Lung (tissue), 12 donors: ENCODE results near the gene UGT2A2. TPM values are rescaled to one million over a fixed set of nuclear protein-coding genes. Genes with fewer than 3 reads are reported as not detected.

ENCODE experiments used
- ATAC-seq: fragments of 200-7000 bp; cut with Tn5 transposase; one replicate; pipeline ENCODE4 v1.9.1; 2020; ENCODE audit warnings: moderate number of reproducible peaks; ENCODE audit not compliant: insufficient read depth, low FRiP score
- DNase-seq, 3 donors: peaks; one replicate each; pipeline ENCODE4 v3.0.0-alpha.2; 2013 to 2017
- H3K27ac ChIP-seq, 2 donors: one replicate each; pipeline ENCODE4 v1.5.1; 2013; ENCODE audit warnings: mild to moderate bottlenecking in 2 of 2, moderate library complexity in 2 of 2, control low read depth in 1 of 2, inconsistent platforms in 1 of 2, low read depth in 1 of 2, low read length in 1 of 2
- H3K27me3 ChIP-seq, 3 donors: one replicate each; pipeline ENCODE4 v1.5.1; 2013; ENCODE audit warnings: low read length in 2 of 3; ENCODE audit not compliant: control insufficient read depth in 3 of 3, insufficient read depth in 3 of 3
- H3K36me3 ChIP-seq, 4 donors: one replicate each; pipeline ENCODE4 v1.5.1; 2013; ENCODE audit warnings: low read length in 4 of 4, mild to moderate bottlenecking in 1 of 4, moderate library complexity in 1 of 4; ENCODE audit not compliant: control insufficient read depth in 4 of 4, insufficient read depth in 4 of 4
- H3K4me1 ChIP-seq, 5 donors: one replicate each; pipeline ENCODE4 v1.5.1; 2013; ENCODE audit warnings: low read length in 5 of 5, mild to moderate bottlenecking in 2 of 5, moderate library complexity in 1 of 5; ENCODE audit not compliant: control insufficient read depth in 5 of 5, insufficient read depth in 5 of 5
- H3K4me3 ChIP-seq: one replicate; pipeline ENCODE4 v1.5.1; 2013; ENCODE audit warnings: mild to moderate bottlenecking, control low read depth, moderate library complexity
- H3K9ac ChIP-seq, 2 donors: one replicate each; pipeline ENCODE4 v1.5.1; 2013; ENCODE audit warnings: low read length in 2 of 2, control low read depth in 1 of 2; ENCODE audit not compliant: insufficient read depth in 1 of 2
- H3K9me3 ChIP-seq, 4 donors: one replicate each; pipeline ENCODE4 v1.5.1; 2013; ENCODE audit warnings: low read length in 3 of 4, mild to moderate bottlenecking in 1 of 4, moderate library complexity in 1 of 4; ENCODE audit not compliant: control insufficient read depth in 4 of 4, insufficient read depth in 3 of 4
- CTCF ChIP-seq: IDR thresholded peaks from 2 replicates; pipeline ENCODE4 v1.5.1; 2012; ENCODE audit warnings: mild to moderate bottlenecking; ENCODE audit errors: control extremely low read depth, extremely low read depth
- WGBS, 2 donors: extraction: QIAGEN DNeasy Blood & Tissue Kit; methylation state at CpG; one replicate each; pipeline ENCODE4 v1.1.7; 2013; 5-methylcytosine and 5-hydroxymethylcytosine counted together
- polyA plus RNA-seq, 2 donors: library from polyadenylated mRNA; stranded (reverse); fragments of 200-250 nt; gene quantifications; one replicate each; pipeline ENCODE4 v1.2.1, GENCODE V29; 2013
- total RNA-seq, 2 donors: library from RNA; depleted of rRNA in 1 of 2; stranded (reverse); fragments of >200 nt in 1 of 2; gene quantifications; one replicate each; pipeline ENCODE4 v1.2.1, GENCODE V29; 2014 to 2021
- donor health status: control.
- donor health status: control.
- donor health status: Bipolar disorder and iron deficiency.
- donor health status: healthy.
- donor health status: DM: yes; HTN: yes; CAD: no.

Gene UGT2A2
- total and polyA plus RNA-seq, 4 donors, result not detected

GRCh38 chr4:69600013-69600412 lies 39.4 kb downstream of the UGT2A2 start:
- 77 to 79% methylated on average over 2 of the region's 2 CpGs for WGBS, 2 donors
- Histone ChIP-seq H3K4me1 (no peaks in the 10 kb centered on the region), H3K9ac (no peak overlapping the region), H3K27ac (no peak overlapping the region), H3K4me3 (no peak overlapping the region), H3K36me3 (no peaks in the 10 kb centered on the region), H3K9me3 (no peaks in the 10 kb centered on the region), H3K27me3 (no peaks in the 10 kb centered on the region)
- TF ChIP-seq CTCF, result no peak
- no peak for DNase-seq
- no peak for ATAC-seq

DNA sequence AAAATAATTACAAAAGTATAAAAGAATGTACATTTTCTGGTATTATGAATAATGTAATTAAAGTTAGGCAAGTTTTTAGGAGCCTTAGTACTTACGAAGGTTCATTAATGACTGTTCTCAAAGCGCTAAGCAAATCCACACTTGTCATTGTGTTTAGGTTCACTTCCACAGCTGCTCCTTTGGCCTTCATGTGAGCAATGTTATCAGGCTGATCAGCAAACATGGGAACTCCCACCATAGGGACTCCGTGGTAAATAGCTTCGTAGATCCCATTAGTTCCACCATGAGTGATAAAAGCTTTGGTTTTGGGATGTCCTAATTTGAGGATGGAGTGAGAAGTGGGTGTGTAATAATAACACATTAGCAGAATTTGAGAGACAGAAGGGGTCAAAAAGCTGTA lies 45.1 kb downstream of the UGT2A2 start:
- TF ChIP-seq CTCF, result no peak
- H3K9ac ChIP-seq, result no peak overlapping the region
- ATAC-seq (no peak), DNase-seq (no peak)
- no peaks in the 10 kb centered on the region for H3K4me1 ChIP-seq
- H3K9me3 ChIP-seq, result no peaks in the 10 kb centered on the region
- H3K4me3 ChIP-seq, result no peak overlapping the region
- no peak overlapping the region for H3K27ac ChIP-seq
- no peaks in the 10 kb centered on the region for H3K27me3 ChIP-seq
- no peaks in the 10 kb centered on the region for H3K36me3 ChIP-seq
- 53 to 66% methylated on average over 4 of the region's 4 CpGs for WGBS, 2 donors

DNA sequence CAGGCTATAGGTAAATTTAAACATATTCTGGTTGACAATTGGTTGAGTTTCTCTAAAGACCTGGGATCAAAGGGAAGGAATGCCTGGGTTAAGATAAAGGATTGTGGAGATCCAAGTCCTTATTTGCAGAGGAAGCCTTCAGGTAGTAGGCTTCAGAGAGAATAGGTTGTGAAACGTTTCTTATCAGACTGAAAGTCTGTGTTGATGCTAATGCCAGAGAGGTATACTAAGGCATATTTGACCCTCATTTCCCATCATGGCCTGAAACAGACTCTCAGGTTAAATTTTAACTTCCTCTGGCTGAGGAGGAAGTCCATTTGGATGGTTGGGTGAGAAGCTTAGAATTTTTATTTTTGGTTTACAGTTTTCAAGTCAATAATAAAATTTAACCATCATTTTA lies 48.1 kb downstream of the UGT2A2 start:
- Histone ChIP-seq H3K36me3 (no peaks in the 10 kb centered on the region), H3K9ac (no peak overlapping the region), H3K4me1 (no peaks in the 10 kb centered on the region), H3K9me3 (no peaks in the 10 kb centered on the region), H3K27ac (no peak overlapping the region), H3K27me3 (no peaks in the 10 kb centered on the region), H3K4me3 (no peak overlapping the region)
- ATAC-seq (no peak), DNase-seq (no peak)
- TF ChIP-seq CTCF, result no peak
- 28 to 35% methylated on average over 1 of the region's 1 CpG for WGBS, 2 donors

DNA sequence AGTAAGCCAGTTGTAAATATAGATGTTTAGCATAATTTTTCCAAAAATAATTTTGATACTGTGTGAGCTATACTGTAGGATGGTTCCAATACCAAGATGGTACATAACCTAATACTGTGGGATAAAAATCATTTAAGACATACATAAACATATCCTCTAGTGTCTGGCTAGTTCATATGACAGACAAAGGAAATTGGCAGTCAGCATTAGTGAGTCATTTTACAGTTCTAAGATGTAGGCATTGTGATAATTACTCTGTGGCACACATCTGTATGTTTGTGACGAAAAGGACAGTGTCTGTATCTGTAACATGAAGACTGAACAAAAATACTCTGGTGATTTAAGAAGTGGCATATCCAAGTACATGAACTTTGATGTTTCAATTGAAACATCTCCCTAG lies 49.6 kb downstream of the UGT2A2 start:
- no peak for ATAC-seq
- Histone ChIP-seq H3K4me3 (no peak overlapping the region), H3K9ac (no peak overlapping the region), H3K36me3 (no peaks in the 10 kb centered on the region), H3K27ac (no peak overlapping the region), H3K4me1 (no peaks in the 10 kb centered on the region), H3K27me3 (no peaks in the 10 kb centered on the region), H3K9me3 (no peaks in the 10 kb centered on the region)
- DNase-seq, result no peak
- no peak for TF ChIP-seq CTCF
- 76 to 88% methylated on average over 1 of the region's 1 CpG for WGBS, 2 donors
